ENCODE results near the gene PLCXD1.

GRCh38 chrX:338281-338835 is 57.2 kb downstream of the PLCXD1 start:
- no peak for TF ChIP-seq CTCF (IDR thresholded peaks at IDR 0.05)
- TF ChIP-seq EZH2 (IDR thresholded peaks at IDR 0.05), result no peak

Data from neural progenitor cell (in vitro differentiated cells).